ENCODE results near the gene CALM1. TPM values are rescaled to one million over a fixed set of nuclear protein-coding genes. Genes with fewer than 3 reads are reported as not detected.

Gene CALM1
- total and polyA plus RNA-seq, 2 donors (not counting 3 experiments of a cell fraction or from before 2014, with no cell fraction given): 476 to 731 TPM

- H3K4me1 ChIP-seq (ENCODE audit: control insufficient read depth, extremely low read depth, insufficient read depth, low read length): no peaks in the 10 kb centered on the region
- no peaks in the 10 kb centered on the region for H3K36me3 ChIP-seq (ENCODE audit: control insufficient read depth in 2 of 2, extremely low read depth in 1 of 2, insufficient read depth in 2 of 2, low read length in 2 of 2)
- ChIA-PET POLR2A (no interaction called here), CTCF (no interaction called here)
- DNase-seq (ENCODE audit: low read depth, low spot score): no peak
- intact Hi-C loops (cut with micrococcal nuclease) (no loop called here), dilution Hi-C loops (cut with MboI; ENCODE audit: extremely low pct_ligation_motif_present, low sequenced_read_pairs) (no loop called here)
- FAIRE-seq: no peak
- no peaks in the 10 kb centered on the region for H3K79me2 ChIP-seq (ENCODE audit: control insufficient read depth, insufficient read depth, low read length)
- peaks cover 0 to 6% of the 10 kb centered on the region in 2 experiments for H3K27me3 ChIP-seq (ENCODE audit: control insufficient read depth in 2 of 2, insufficient read depth in 2 of 2, low read length in 2 of 2)
- no peak overlapping the region for H3K9ac ChIP-seq (replicated peaks; ENCODE audit: extremely low read depth, insufficient read depth, low read length)
- H4K20me1 ChIP-seq (replicated peaks; ENCODE audit: control insufficient read depth, extremely low read depth, insufficient read depth, low read length): no peaks in the 10 kb centered on the region
- TF ChIP-seq POLR2A (IDR thresholded peaks at IDR 0.05; ENCODE audit: low read depth, low read length): no peak
- TF ChIP-seq MAX (IDR thresholded peaks at IDR 0.05; ENCODE audit: insufficient read depth, insufficient read length): no peak
- TF ChIP-seq FOS (IDR thresholded peaks at IDR 0.05; ENCODE audit: borderline replicate concordance, insufficient read depth, low read length): no peak
- no peak for TF ChIP-seq EZH2 (IDR thresholded peaks at IDR 0.05; ENCODE audit: borderline replicate concordance, low read depth, low read length, severe bottlenecking)
- no peak for TF ChIP-seq GATA2 (IDR thresholded peaks at IDR 0.05; ENCODE audit: insufficient read depth, insufficient read length, low read depth, low read length)
- no peak for TF ChIP-seq CTCF (IDR thresholded peaks at IDR 0.05; ENCODE audit: extremely low read depth in 1 of 2, insufficient read depth in 1 of 2, low read depth in 1 of 2, low read length in 2 of 2)
- no peak for TF ChIP-seq MYC (IDR thresholded peaks at IDR 0.05; ENCODE audit: low read depth, low read length)
- TF ChIP-seq JUN (IDR thresholded peaks at IDR 0.05; ENCODE audit: borderline replicate concordance, insufficient read depth, insufficient read length, low read depth): no peak
- no peak for TF ChIP-seq POLR2AphosphoS5 (IDR thresholded peaks at IDR 0.05; ENCODE audit: insufficient read depth, low read depth, low read length)
- H3K27ac ChIP-seq (ENCODE audit: insufficient read depth, low read depth, low read length): no peak overlapping the region
- no peaks in the 10 kb centered on the region for H3K9me3 ChIP-seq (replicated peaks; ENCODE audit: control insufficient read depth, insufficient read depth, low read length)
- H3K4me3 ChIP-seq (replicated peaks in 1 of 3; ENCODE audit: insufficient read depth in 1 of 3, low read depth in 1 of 3, low read length in 3 of 3): no peak overlapping the region
- H3K9me1 ChIP-seq (replicated peaks; ENCODE audit: control insufficient read depth, extremely low read depth, insufficient read depth, low read length): no peaks in the 10 kb centered on the region
- no peak overlapping the region for H3K4me2 ChIP-seq (ENCODE audit: insufficient read depth, low read length)
- no peak overlapping the region for H2AFZ ChIP-seq (ENCODE audit: low read depth, low read length)
- no TSS peak for BruUV-seq (replicated peaks)
These were observed 34.3 kb upstream of the CALM1 start for GRCh38 chr14:90362558-90362896.
